ENCODE data around the gene ZFHX3. TPM values are rescaled to one million over a fixed set of nuclear protein-coding genes. Genes with fewer than 3 reads are reported as not detected.

ZFHX3 gene
- total and polyA plus RNA-seq, 2 donors (not counting 1 experiment from before 2014, with no cell fraction given): 0.54 to 6.6 TPM

DNA sequence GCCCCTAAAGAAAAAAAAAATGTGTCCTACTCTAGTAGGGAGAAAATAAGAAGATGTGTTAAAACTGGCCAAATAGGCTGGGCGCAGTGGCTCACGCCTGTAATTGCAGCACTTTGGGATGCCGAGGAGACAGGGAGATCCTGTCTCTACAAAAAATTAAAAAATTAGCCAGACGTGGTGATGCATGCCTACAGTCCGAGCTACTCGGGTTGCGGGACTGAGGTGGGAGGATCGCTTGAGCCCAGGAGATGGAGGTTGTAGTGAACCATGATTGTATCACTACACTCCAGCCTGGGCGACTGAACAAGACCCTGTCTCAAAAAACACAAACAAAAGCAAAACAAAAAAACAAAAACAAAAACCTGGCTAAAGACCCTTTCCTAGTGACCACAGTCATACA is 15.9 kb downstream of the ZFHX3 start:
- no peak overlapping the region for H3K27ac ChIP-seq (ENCODE audit: low read length in 2 of 2)

More for the DNA sequence above, 15.9 kb downstream of the ZFHX3 start:
- CTCF ChIA-PET: interaction anchor here (0.9 kb wide), 1 partner anchor 271 kb away, joined by 3 read pairs; no protein-coding TSS in a partner anchor
- ATAC-seq (ENCODE audit: low read depth): no peak
- Histone ChIP-seq H3K4me3 (ENCODE audit: control extremely low read depth in 1 of 5, extremely low read depth in 1 of 5, insufficient read depth in 1 of 5, low read depth in 2 of 5, low read length in 4 of 5) (no peak overlapping the region), H3K4me1 (ENCODE audit: control insufficient read depth in 2 of 2, insufficient read depth in 2 of 2, low read length in 2 of 2) (peaks cover 25 to 33% of the 10 kb centered on the region in 2 donors), H3K27me3 (replicated peaks in 1 of 4; ENCODE audit: control extremely low read depth in 1 of 4, control insufficient read depth in 3 of 4, insufficient read depth in 4 of 4, low read length in 3 of 4) (peaks cover 0 to 10% (median 3%) of the 10 kb centered on the region in 4 experiments), H2AFZ (ENCODE audit: insufficient read depth, low read depth, low read length, poor library complexity, severe bottlenecking) (peak overlapping the region; percentile 43), H3K4me2 (replicated peaks; ENCODE audit: low read depth, low read length, poor library complexity, severe bottlenecking) (peak overlapping the region; percentile 36), H3K9ac (ENCODE audit: low read length) (no peak overlapping the region), H3K79me2 (ENCODE audit: control insufficient read depth, insufficient read depth, low read length) (peaks cover 4% of the 10 kb centered on the region), H3K36me3 (replicated peaks in 1 of 2; ENCODE audit: control extremely low read depth in 1 of 2, control insufficient read depth in 1 of 2, extremely low read depth in 1 of 2, insufficient read depth in 2 of 2, low read length in 1 of 2) (no peaks in the 10 kb centered on the region), H4K20me1 (ENCODE audit: control insufficient read depth, insufficient read depth, low read length, poor library complexity, severe bottlenecking) (no peaks in the 10 kb centered on the region), H3K9me3 (ENCODE audit: control extremely low read depth in 1 of 3, control insufficient read depth in 2 of 3, insufficient read depth in 1 of 3, low read length in 2 of 3) (no peaks in the 10 kb centered on the region)
- TF ChIP-seq EZH2 (IDR thresholded peaks at IDR 0.05; ENCODE audit: borderline replicate concordance, insufficient read depth, low read depth, low read length, poor library complexity, severe bottlenecking) (no peak), CTCF (IDR thresholded peaks at IDR 0.05) (no peak)
- intact Hi-C loops (cut with micrococcal nuclease): no loop called here
- H3K27ac Mint-ChIP-seq: no peak overlapping the region
- no peaks in the 10 kb centered on the region for H3K9me3 Mint-ChIP-seq (ENCODE audit: insufficient read depth)
- 95% methylated on average over 3 of the region's 9 CpGs for WGBS (ENCODE audit: insufficient coverage)
- DNase-seq: no peak
- peak overlapping the region; percentile 14 for H3K4me3 Mint-ChIP-seq
- peaks cover 32% of the 10 kb centered on the region for H3K4me1 Mint-ChIP-seq
- H3K27me3 Mint-ChIP-seq: peaks cover 29% of the 10 kb centered on the region
- POLR2A ChIA-PET: no interaction called here

All from B cell (primary cell).